ENCODE results near the gene RPIA.
A peak's percentile ranks its signal among the peaks of the same experiment; 100 is the strongest.

RPIA gene

DNA sequence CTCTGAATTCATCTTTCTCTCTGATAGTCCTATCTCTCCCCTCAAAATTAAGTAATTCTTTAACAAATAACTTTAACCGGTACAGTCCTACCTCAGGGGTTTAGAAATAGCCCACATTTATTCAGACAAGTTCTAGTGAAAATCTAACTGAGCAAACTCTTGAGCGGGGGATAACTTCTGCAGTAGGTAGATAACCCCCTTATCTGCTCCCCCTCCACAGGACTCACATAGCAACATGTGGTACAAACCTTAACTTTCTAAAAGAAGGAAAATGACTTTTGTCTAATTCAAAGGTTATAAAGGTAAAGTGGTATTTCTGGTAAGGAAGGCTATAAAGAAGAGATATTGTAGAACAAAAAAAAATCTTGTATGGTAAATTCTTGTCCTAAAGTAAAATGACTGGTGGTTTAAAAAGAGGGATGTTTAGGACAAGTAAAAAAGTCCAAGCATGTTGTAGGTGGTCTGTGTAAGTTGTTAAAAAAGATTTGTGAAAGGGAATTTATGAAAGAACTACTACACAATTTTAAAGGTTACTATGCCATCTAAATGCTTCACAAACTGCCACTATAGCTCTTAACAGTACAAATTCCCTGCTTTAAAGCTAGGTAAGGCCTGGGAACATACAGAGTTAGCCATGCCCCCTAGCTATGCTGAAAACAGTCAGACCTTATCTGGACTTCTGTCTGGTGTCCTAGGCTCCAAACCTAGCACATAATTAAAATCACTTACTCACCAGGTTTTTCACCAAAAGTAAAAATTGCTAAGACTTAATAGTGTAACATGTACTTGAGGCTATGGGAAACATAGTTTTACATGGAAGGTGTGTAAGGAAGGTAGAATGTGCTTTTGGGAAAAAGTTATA is 8.1 kb upstream of the RPIA start:
- no peak for DNase-seq (ENCODE audit: low read depth)
- TF ChIP-seq, protein P1, sequence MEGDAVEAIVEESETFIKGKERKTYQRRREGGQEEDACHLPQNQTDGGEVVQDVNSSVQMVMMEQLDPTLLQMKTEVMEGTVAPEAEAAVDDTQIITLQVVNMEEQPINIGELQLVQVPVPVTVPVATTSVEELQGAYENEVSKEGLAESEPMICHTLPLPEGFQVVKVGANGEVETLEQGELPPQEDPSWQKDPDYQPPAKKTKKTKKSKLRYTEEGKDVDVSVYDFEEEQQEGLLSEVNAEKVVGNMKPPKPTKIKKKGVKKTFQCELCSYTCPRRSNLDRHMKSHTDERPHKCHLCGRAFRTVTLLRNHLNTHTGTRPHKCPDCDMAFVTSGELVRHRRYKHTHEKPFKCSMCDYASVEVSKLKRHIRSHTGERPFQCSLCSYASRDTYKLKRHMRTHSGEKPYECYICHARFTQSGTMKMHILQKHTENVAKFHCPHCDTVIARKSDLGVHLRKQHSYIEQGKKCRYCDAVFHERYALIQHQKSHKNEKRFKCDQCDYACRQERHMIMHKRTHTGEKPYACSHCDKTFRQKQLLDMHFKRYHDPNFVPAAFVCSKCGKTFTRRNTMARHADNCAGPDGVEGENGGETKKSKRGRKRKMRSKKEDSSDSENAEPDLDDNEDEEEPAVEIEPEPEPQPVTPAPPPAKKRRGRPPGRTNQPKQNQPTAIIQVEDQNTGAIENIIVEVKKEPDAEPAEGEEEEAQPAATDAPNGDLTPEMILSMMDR (IDR thresholded peaks at IDR 0.05; ENCODE audit: control insufficient read depth, extremely low read depth, insufficient read depth): no peak

DNA sequence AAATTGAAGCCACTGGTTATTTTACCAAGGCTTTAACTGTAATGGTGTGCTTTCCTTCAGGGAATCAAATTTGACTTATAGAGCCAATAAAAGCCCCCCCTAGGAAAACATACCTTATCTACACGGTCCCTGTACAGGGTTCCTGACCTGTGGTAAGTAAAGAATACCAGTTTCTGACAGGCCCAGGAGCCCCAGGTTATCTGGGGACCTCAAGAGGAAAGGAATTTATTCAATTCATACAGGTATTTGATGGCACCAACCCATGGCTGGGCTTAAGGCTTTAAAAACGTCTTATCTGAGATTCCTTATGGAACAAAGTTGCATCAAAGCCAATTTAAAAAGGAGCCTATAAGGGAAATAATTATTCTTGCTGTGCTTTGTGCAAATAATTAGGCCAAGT is 7.0 kb upstream of the RPIA start:
- TF ChIP-seq, protein P1 (IDR thresholded peaks at IDR 0.05; ENCODE audit: control insufficient read depth, extremely low read depth, insufficient read depth): no peak
- no peak overlapping the region for H3K4me3 ChIP-seq (ENCODE audit: low read depth, low read length)
- DNase-seq (ENCODE audit: low read depth): no peak

More for the DNA sequence above, 8.1 kb upstream of the RPIA start:
- H3K4me3 ChIP-seq (ENCODE audit: low read depth, low read length): no peak overlapping the region

DNA sequence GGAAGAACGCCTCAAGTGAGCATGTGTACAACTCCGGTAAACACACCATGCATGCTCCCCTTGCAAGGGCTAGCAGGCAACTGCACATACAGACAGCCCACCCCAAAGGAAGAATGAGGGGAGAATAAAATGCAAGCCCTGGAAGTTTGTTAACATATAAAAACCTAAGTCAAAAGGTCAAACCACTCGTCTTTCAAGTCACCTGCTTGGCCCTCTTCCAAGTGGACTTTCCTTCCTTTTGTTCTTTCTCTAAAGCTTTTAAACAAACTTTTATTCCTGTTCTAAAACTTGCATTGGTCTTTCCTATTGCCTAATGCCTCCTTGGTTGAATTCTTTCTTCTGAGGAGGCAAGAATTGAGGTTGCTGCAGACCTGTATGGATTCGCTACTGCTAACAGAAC is 5.2 kb upstream of the RPIA start:
- no peak overlapping the region for H3K4me3 ChIP-seq (ENCODE audit: low read depth, low read length)
- DNase-seq (ENCODE audit: low read depth): no peak
- TF ChIP-seq, protein P1 (IDR thresholded peaks at IDR 0.05; ENCODE audit: control insufficient read depth, extremely low read depth, insufficient read depth): no peak

DNA sequence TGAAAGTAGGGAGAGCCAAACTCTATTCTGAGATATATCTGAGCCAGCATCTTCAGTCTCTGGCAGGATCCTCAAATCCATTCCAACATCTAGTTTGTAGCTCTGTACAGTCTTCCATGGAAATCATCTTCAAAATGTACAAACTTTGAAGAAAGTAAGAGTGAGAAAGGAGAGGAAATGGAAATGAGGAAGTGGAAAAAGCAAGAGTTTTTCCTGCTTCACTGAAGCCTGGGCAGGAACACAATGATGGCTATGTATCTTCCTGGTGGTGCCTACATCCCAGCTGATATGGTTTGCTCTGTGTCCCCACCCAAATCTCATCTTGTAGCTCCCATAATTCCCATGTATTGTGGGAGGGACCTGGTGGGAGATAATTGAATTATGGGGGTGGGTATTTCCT is 4.1 kb upstream of the RPIA start:
- no peak for DNase-seq (ENCODE audit: low read depth)
- no peak overlapping the region for H3K4me3 ChIP-seq (ENCODE audit: low read depth, low read length)
- TF ChIP-seq, protein P1 (IDR thresholded peaks at IDR 0.05; ENCODE audit: control insufficient read depth, extremely low read depth, insufficient read depth): no peak

DNA sequence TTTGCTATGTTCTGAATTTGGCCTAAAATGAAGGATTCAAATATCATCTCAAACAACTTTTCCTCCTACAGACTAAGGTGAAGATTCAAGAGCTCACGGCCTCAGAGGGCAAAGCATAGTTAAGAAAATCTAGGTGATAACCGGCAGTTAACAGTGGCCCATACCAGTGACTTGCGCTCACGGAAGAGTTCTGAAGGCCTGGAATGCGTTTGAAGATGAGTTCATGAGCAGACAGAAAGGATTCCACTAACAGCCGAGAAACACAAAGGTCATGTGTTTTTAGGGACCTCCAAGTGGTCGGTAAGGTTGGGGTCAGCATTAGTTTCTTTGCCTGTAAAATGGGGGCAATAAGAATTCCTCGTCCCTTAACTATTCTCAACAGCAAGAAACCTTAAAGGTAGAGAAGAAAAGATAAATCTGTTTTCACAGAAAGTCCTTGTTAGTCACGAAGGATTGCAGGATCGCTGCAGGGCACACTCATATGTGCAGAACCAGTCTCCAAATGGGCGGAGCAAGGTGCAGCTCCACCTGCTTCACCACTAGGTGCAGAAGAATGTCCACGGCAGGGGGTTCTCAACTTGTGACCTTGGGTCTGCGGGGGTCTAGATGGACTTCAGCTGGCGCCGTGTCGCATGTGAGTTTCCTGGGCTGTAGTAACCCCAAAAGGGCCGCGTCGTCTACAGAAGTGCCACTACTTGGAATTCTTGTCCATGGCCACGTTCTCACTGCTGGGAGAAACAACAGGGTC is 708 bp upstream of the RPIA start:
- TF ChIP-seq, protein P1 (IDR thresholded peaks at IDR 0.05; ENCODE audit: control insufficient read depth, extremely low read depth, insufficient read depth): no peak
- peak overlapping the region; percentile 82 for H3K4me3 ChIP-seq (ENCODE audit: low read depth, low read length)
- DNase-seq (ENCODE audit: low read depth): no peak

DNA sequence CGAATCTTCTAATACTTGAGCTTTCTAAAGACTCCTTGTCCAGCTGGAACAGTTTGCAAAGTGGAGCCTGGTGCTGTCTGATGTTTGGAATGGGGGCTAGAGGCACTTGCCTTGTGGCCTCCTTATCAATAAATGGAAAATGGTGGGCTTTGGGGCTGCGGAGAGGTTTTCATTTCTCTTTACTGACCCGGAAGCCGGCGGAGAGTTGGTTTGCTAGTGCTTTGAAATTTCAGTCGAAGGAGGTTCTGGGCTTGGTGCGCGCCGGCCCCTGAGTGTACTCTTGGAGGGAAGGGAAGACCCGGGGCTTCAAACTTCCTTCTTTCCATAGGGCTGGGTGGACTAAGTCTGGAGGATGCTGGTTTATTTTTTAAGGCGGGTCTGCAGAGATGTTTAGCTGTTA is 714 bp downstream of the RPIA start:
- H3K4me3 ChIP-seq (ENCODE audit: low read depth, low read length): peak overlapping the region; percentile 82
- DNase-seq (ENCODE audit: low read depth): no peak
- TF ChIP-seq, protein P1 (IDR thresholded peaks at IDR 0.05; ENCODE audit: control insufficient read depth, extremely low read depth, insufficient read depth): no peak

All from LNCaP clone FGC (cell line).